Prostate gland (tissue), 2 donors: ENCODE data around the gene NEURL1.

ENCODE experiments used
- POLR2A ChIP-seq: fragments of 450-650 bp; IDR thresholded peaks from one replicate; pipeline ENCODE4 v1.6.1; 2016; ENCODE audit warnings: antibody characterized with exemption, mild to moderate bottlenecking
- TF ChIP-seq, protein P1 (sequence below), 4 experiments: fragments of 200-600 bp in 2 of 4; fragments of 450-650 bp in 2 of 4; sonication (generic) in 2 of 4; IDR thresholded peaks; 1 replicate in 3 of 4; 2 replicates in 1 of 4; pipeline ENCODE4 v1.5.1; 2016 to 2019; ENCODE audit warnings: antibody characterized with exemption in 4 of 4, mild to moderate bottlenecking in 2 of 4, moderate library complexity in 2 of 4

DNA sequence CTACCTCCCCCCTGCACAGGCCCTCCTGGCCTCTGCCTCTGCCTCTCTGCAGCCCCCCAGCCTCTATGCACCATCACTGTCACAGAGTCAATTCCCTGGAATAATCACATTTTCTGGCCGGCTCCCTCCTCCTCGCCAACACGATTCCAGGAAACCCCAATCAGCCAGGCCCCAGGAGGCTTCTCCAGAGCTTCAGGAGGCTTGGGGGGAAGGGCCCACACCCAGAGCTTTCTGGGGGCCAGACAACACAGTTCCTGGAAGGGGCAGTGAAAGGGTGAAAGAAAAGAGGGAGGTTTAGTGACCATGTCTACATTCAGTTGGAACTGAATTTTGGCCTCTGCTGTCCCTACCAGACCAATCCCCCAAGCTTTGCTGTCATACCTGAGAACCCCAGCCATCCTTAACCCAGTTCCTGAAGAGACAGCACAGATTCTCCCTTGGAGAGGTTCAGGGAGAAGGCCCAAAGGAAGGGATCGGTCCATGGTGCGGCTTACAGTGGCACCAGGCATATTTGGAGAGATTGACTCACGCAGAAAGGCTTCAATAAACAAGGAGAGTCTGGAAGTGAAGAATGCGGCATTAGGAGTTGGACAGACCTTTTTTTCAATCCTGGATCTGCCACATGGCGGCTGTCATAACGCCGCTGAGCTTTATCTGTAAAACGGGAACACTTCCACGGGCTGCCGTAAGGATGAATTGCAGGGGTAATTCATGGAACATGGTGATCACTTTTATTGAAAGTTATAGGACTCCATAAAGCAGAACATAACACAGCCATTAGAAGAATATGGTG is 89.0 kb downstream of the NEURL1 start:
- TF ChIP-seq, protein P1, sequence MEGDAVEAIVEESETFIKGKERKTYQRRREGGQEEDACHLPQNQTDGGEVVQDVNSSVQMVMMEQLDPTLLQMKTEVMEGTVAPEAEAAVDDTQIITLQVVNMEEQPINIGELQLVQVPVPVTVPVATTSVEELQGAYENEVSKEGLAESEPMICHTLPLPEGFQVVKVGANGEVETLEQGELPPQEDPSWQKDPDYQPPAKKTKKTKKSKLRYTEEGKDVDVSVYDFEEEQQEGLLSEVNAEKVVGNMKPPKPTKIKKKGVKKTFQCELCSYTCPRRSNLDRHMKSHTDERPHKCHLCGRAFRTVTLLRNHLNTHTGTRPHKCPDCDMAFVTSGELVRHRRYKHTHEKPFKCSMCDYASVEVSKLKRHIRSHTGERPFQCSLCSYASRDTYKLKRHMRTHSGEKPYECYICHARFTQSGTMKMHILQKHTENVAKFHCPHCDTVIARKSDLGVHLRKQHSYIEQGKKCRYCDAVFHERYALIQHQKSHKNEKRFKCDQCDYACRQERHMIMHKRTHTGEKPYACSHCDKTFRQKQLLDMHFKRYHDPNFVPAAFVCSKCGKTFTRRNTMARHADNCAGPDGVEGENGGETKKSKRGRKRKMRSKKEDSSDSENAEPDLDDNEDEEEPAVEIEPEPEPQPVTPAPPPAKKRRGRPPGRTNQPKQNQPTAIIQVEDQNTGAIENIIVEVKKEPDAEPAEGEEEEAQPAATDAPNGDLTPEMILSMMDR (IDR thresholded peaks at IDR 0.05) = no peak
- no peak for TF ChIP-seq POLR2A
